Liver (tissue), 3 donors: ENCODE data around the gene UMODL1.

Experiments used
- EGR1 ChIP-seq, 2 donors: IDR thresholded peaks; 2 replicates each; pipeline ENCODE4 v1.6.1; 2016 to 2018; ENCODE audit warnings: antibody characterized with exemption in 2 of 2, low read depth in 2 of 2
- FOXA2 ChIP-seq: IDR thresholded peaks from 2 replicates; pipeline ENCODE4 v1.6.1; 2016; ENCODE audit warnings: antibody characterized with exemption
- JUND ChIP-seq, 2 donors: IDR thresholded peaks; 2 replicates each; pipeline ENCODE4 v1.6.1; 2016; ENCODE audit warnings: antibody characterized with exemption in 2 of 2
- RAD21 ChIP-seq, 2 donors: IDR thresholded peaks; 2 replicates each; pipeline ENCODE4 v1.6.1; 2016; ENCODE audit warnings: antibody characterized with exemption in 2 of 2, mild to moderate bottlenecking in 2 of 2
- RXRA ChIP-seq, 2 donors: IDR thresholded peaks; 2 replicates each; pipeline ENCODE4 v1.6.1; 2017 to 2018; ENCODE audit warnings: antibody characterized with exemption in 2 of 2, mild to moderate bottlenecking in 1 of 2
- YY1 ChIP-seq: IDR thresholded peaks from 2 replicates; pipeline ENCODE4 v1.6.1; 2016; ENCODE audit warnings: antibody characterized with exemption, mild to moderate bottlenecking
- TF ChIP-seq, protein P1 (sequence below): fragments of 150-350 bp; IDR thresholded peaks from 2 replicates; pipeline ENCODE4 v1.5.1; 2017; ENCODE audit warnings: improper control_type of control experiment, low read depth, low read length; ENCODE audit not compliant: missing input control
- TF ChIP-seq, protein P2 (sequence below): IDR thresholded peaks from 2 replicates; pipeline ENCODE4 v1.6.1; 2016; ENCODE audit warnings: antibody characterized with exemption, mild to moderate bottlenecking
- TF ChIP-seq, protein P3 (sequence below): IDR thresholded peaks from 2 replicates; pipeline ENCODE4 v1.6.1; 2016; ENCODE audit warnings: antibody characterized with exemption
- donor health status: healthy.
- donor health status: healthy.

DNA sequence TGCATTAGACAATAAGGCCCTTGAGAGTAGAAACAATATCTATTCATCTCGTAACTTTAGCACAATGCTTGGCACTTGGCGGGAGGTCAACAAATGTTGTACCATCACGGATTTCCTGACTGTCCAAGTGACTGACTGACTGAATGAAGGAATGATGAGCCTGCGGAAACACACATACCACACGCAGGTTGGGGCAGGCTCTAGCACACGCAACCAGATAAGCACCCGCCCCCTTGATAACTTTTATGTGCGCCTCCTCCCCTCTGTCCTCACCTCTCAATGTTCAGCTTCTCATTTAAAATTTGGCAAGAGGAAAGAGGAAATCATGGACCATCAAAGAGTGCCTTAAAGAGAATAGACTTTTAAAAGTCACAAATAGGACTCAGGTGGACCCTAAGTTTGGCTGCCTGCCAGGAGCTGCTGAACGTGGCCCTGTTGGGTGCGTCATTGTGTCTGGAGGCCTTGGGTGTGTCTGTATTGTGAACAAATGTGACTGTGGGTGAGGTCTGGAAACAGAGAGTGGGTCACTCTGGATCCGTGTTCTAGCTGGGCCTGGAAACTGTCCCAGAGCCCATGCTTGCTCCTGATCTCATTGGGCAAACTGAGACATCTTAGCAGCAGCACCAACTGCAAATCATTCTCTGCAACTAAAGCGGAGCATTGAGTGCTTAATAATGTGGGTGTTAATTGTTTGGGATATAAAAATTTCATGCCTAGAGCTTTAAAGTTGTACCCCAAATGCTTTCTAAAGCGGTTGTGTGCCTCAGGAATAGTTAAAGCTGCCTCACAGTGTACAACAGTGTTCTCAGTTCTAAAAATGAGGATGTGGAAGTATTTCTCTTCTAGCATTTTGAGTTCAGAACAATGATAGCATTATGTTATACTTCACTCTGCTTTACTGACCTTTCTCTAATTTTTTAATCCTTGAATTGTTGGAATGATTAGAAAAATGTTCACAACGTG lies 100.3 kb downstream of the UMODL1 start:
- TF ChIP-seq JUND (IDR thresholded peaks at IDR 0.05) = no peak
- TF ChIP-seq, protein P1, sequence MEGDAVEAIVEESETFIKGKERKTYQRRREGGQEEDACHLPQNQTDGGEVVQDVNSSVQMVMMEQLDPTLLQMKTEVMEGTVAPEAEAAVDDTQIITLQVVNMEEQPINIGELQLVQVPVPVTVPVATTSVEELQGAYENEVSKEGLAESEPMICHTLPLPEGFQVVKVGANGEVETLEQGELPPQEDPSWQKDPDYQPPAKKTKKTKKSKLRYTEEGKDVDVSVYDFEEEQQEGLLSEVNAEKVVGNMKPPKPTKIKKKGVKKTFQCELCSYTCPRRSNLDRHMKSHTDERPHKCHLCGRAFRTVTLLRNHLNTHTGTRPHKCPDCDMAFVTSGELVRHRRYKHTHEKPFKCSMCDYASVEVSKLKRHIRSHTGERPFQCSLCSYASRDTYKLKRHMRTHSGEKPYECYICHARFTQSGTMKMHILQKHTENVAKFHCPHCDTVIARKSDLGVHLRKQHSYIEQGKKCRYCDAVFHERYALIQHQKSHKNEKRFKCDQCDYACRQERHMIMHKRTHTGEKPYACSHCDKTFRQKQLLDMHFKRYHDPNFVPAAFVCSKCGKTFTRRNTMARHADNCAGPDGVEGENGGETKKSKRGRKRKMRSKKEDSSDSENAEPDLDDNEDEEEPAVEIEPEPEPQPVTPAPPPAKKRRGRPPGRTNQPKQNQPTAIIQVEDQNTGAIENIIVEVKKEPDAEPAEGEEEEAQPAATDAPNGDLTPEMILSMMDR = no peak
- TF ChIP-seq, protein P2, sequence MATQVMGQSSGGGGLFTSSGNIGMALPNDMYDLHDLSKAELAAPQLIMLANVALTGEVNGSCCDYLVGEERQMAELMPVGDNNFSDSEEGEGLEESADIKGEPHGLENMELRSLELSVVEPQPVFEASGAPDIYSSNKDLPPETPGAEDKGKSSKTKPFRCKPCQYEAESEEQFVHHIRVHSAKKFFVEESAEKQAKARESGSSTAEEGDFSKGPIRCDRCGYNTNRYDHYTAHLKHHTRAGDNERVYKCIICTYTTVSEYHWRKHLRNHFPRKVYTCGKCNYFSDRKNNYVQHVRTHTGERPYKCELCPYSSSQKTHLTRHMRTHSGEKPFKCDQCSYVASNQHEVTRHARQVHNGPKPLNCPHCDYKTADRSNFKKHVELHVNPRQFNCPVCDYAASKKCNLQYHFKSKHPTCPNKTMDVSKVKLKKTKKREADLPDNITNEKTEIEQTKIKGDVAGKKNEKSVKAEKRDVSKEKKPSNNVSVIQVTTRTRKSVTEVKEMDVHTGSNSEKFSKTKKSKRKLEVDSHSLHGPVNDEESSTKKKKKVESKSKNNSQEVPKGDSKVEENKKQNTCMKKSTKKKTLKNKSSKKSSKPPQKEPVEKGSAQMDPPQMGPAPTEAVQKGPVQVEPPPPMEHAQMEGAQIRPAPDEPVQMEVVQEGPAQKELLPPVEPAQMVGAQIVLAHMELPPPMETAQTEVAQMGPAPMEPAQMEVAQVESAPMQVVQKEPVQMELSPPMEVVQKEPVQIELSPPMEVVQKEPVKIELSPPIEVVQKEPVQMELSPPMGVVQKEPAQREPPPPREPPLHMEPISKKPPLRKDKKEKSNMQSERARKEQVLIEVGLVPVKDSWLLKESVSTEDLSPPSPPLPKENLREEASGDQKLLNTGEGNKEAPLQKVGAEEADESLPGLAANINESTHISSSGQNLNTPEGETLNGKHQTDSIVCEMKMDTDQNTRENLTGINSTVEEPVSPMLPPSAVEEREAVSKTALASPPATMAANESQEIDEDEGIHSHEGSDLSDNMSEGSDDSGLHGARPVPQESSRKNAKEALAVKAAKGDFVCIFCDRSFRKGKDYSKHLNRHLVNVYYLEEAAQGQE = no peak
- TF ChIP-seq RAD21 (IDR thresholded peaks at IDR 0.05) = no peak
- no peak for TF ChIP-seq YY1
- no peak for TF ChIP-seq EGR1 (IDR thresholded peaks at IDR 0.05; ENCODE audit: low read depth in 2 of 2)
- TF ChIP-seq, protein P3, sequence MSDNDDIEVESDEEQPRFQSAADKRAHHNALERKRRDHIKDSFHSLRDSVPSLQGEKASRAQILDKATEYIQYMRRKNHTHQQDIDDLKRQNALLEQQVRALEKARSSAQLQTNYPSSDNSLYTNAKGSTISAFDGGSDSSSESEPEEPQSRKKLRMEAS = no peak
- TF ChIP-seq RXRA (IDR thresholded peaks at IDR 0.05) = no peak
- TF ChIP-seq FOXA2 = no peak
